Measurements from ENCODE around the gene CIPC. TPM values are rescaled to one million over a fixed set of nuclear protein-coding genes. Genes with fewer than 3 reads are reported as not detected.

Gene CIPC
- polyA plus RNA-seq, 1 donor from 2014 or later: 36.7 TPM

DNA sequence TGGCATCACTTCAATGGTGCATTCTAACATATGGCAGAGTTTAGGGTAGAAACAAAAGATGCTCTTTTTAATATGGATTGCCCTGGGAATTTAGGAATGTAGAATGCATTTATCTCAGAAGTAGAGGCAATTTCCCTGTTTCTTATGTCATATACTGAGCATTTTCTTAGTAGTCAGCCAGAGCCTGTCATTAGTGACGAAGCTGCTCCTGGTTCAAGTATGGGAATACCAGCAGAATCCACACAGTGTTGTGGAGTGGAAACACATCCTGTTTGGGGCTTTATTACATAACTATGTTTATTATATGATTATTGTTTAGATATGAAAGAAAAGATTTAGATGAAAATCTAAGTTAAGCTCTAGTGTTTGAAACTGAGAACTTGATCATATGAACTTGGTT lies 12.2 kb downstream of the CIPC start:
- no peak for TF ChIP-seq MXI1 (conservative IDR thresholded peaks at IDR 0.05; ENCODE audit: poor library complexity, severe bottlenecking)
- no peak for TF ChIP-seq SMC3 (conservative IDR thresholded peaks at IDR 0.05; ENCODE audit: poor library complexity)
- TF ChIP-seq EZH2 (IDR thresholded peaks at IDR 0.05; ENCODE audit: borderline replicate concordance, insufficient read depth, low read length, poor library complexity, severe bottlenecking): no peak
- TF ChIP-seq, protein P1, sequence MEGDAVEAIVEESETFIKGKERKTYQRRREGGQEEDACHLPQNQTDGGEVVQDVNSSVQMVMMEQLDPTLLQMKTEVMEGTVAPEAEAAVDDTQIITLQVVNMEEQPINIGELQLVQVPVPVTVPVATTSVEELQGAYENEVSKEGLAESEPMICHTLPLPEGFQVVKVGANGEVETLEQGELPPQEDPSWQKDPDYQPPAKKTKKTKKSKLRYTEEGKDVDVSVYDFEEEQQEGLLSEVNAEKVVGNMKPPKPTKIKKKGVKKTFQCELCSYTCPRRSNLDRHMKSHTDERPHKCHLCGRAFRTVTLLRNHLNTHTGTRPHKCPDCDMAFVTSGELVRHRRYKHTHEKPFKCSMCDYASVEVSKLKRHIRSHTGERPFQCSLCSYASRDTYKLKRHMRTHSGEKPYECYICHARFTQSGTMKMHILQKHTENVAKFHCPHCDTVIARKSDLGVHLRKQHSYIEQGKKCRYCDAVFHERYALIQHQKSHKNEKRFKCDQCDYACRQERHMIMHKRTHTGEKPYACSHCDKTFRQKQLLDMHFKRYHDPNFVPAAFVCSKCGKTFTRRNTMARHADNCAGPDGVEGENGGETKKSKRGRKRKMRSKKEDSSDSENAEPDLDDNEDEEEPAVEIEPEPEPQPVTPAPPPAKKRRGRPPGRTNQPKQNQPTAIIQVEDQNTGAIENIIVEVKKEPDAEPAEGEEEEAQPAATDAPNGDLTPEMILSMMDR (IDR thresholded peaks at IDR 0.05; ENCODE audit: poor library complexity, severe bottlenecking): no peak
- no peak for TF ChIP-seq EP300 (conservative IDR thresholded peaks at IDR 0.05; ENCODE audit: poor library complexity, severe bottlenecking)
- no peak for TF ChIP-seq RAD21 (conservative IDR thresholded peaks at IDR 0.05)
- TF ChIP-seq POLR2AphosphoS5 (IDR thresholded peaks at IDR 0.05): no peak
- TF ChIP-seq TAF1 (IDR thresholded peaks at IDR 0.05; ENCODE audit: low read depth): no peak
- TF ChIP-seq, protein P2, sequence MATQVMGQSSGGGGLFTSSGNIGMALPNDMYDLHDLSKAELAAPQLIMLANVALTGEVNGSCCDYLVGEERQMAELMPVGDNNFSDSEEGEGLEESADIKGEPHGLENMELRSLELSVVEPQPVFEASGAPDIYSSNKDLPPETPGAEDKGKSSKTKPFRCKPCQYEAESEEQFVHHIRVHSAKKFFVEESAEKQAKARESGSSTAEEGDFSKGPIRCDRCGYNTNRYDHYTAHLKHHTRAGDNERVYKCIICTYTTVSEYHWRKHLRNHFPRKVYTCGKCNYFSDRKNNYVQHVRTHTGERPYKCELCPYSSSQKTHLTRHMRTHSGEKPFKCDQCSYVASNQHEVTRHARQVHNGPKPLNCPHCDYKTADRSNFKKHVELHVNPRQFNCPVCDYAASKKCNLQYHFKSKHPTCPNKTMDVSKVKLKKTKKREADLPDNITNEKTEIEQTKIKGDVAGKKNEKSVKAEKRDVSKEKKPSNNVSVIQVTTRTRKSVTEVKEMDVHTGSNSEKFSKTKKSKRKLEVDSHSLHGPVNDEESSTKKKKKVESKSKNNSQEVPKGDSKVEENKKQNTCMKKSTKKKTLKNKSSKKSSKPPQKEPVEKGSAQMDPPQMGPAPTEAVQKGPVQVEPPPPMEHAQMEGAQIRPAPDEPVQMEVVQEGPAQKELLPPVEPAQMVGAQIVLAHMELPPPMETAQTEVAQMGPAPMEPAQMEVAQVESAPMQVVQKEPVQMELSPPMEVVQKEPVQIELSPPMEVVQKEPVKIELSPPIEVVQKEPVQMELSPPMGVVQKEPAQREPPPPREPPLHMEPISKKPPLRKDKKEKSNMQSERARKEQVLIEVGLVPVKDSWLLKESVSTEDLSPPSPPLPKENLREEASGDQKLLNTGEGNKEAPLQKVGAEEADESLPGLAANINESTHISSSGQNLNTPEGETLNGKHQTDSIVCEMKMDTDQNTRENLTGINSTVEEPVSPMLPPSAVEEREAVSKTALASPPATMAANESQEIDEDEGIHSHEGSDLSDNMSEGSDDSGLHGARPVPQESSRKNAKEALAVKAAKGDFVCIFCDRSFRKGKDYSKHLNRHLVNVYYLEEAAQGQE (IDR thresholded peaks at IDR 0.05; ENCODE audit: borderline replicate concordance): no peak
- Histone ChIP-seq H3K27me3 (ENCODE audit: insufficient read depth, low read depth, low read length) (no peaks in the 10 kb centered on the region), H3K9ac (ENCODE audit: low read length) (no peak overlapping the region), H3K79me2 (replicated peaks; ENCODE audit: insufficient read depth, low read length) (no peaks in the 10 kb centered on the region), H3K4me2 (ENCODE audit: low read length) (no peak overlapping the region), H3K9me3 (ENCODE audit: low read length) (no peaks in the 10 kb centered on the region), H3F3A (ENCODE audit: insufficient read depth, low read length, poor library complexity, severe bottlenecking) (no peaks in the 10 kb centered on the region), H4K20me1 (ENCODE audit: insufficient read depth) (no peaks in the 10 kb centered on the region), H3K36me3 (ENCODE audit: insufficient read depth, low read length) (peaks cover 16% of the 10 kb centered on the region), H3K4me3 (ENCODE audit: low read length) (no peak overlapping the region), H3K27ac (ENCODE audit: low read length) (no peak overlapping the region), H2AFZ (ENCODE audit: low read depth, low read length) (no peak overlapping the region), H3K9me2 (ENCODE audit: insufficient read depth, low read length) (no peaks in the 10 kb centered on the region)

DNA sequence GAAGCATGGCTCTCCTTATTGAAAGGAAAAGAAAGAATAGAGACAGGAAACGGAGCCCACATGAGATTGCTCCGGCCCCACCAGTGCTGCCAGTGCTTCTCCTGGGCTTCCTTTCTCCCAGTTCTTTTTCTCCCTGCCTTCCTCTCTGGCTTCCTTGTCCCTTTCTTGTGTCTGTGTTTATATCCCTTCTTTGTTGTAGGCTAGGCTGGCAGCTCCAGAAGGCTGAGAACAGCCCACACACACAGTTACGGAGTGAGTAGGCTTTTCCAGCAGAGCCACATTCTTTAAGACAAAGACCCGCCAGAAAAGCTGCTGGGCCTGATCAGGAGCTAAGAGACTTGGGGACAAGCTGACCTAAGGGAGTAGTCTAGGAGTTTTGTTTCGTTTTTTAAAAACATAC lies 13.0 kb downstream of the CIPC start:
- H3K9ac ChIP-seq (ENCODE audit: low read length): peak overlapping the region; percentile 24
- H3K9me2 ChIP-seq (ENCODE audit: insufficient read depth, low read length): no peaks in the 10 kb centered on the region
- no peaks in the 10 kb centered on the region for H4K20me1 ChIP-seq (ENCODE audit: insufficient read depth)
- no peak overlapping the region for H2AFZ ChIP-seq (ENCODE audit: low read depth, low read length)
- H3K27me3 ChIP-seq (ENCODE audit: insufficient read depth, low read depth, low read length): no peaks in the 10 kb centered on the region
- H3K79me2 ChIP-seq (replicated peaks; ENCODE audit: insufficient read depth, low read length): no peaks in the 10 kb centered on the region
- H3K36me3 ChIP-seq (ENCODE audit: insufficient read depth, low read length): peaks cover 16% of the 10 kb centered on the region
- H3K4me2 ChIP-seq (ENCODE audit: low read length): no peak overlapping the region
- no peaks in the 10 kb centered on the region for H3F3A ChIP-seq (ENCODE audit: insufficient read depth, low read length, poor library complexity, severe bottlenecking)
- H3K27ac ChIP-seq (ENCODE audit: low read length): no peak overlapping the region
- TF ChIP-seq EP300 (conservative IDR thresholded peaks at IDR 0.05; ENCODE audit: poor library complexity, severe bottlenecking): no peak
- TF ChIP-seq, protein P1 (IDR thresholded peaks at IDR 0.05; ENCODE audit: poor library complexity, severe bottlenecking): no peak
- no peaks in the 10 kb centered on the region for H3K9me3 ChIP-seq (ENCODE audit: low read length)
- no peak overlapping the region for H3K4me3 ChIP-seq (ENCODE audit: low read length)

Data from neural cell (in vitro differentiated cells).